Measurements from ENCODE around the gene LMBR1L. TPM values are rescaled to one million over a fixed set of nuclear protein-coding genes. Genes with fewer than 3 reads are reported as not detected.
A peak's percentile ranks its signal among the peaks of the same experiment; 100 is the strongest.

Gene LMBR1L
- total and polyA plus RNA-seq, 2 of the 8 experiments (the other 6 are each of a cell fraction or from before 2014, with no cell fraction given): 36.6 to 49.6 TPM

DNA sequence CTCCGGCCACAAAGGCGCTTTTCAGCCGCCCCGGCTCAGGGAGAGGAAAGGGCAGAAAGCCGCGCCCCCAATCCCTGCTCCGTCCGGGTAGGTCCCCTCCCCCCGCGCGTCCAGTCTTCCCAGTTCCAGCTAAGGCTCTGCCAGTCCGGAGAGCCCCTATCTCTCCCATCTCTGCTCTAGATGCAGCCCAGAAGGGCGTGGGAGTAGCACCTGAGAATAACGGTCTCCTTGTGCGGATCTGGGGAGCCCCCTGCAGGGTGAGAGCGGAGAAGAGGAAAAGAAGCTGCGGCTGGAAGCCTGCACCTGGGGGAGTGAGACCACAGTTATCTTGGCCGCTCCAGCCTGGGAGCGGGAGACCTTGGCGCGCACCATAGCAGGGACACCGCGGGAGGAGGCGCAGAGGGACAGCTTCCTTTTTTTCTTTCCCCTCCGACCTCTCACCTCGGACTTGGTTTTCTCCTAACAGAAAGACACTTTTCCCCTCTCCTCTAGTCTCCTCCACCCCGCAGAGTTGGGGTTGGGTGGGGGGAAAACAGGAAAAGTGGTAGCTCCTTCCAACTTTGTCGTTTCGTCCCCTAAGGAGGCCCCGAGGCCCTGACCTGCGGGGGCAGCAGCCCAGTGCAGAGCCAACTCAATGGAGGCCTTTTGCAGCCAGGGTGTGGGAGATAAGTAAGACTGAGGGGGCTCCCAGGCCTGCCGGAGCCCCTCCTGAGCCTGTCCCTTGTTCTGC, 18.4 kb downstream of the LMBR1L start (continued):
- TF ChIP-seq KDM4A (IDR thresholded peaks at IDR 0.05; ENCODE audit: low read depth, low read length, severe bottlenecking) (no peak), GABPA (IDR thresholded peaks at IDR 0.05; ENCODE audit: borderline replicate concordance, insufficient read depth, low read length) (no peak), CEBPB (IDR thresholded peaks at IDR 0.05; ENCODE audit: low read depth, low read length) (no peak), YY1 (IDR thresholded peaks at IDR 0.05; ENCODE audit: low read depth, low read length) (0 out of 2 replicates have a peak, but pooled peaks have one; percentile 28), SP2 (IDR thresholded peaks at IDR 0.05; ENCODE audit: low read length) (no peak), RNF2 (IDR thresholded peaks at IDR 0.05; ENCODE audit: borderline replicate concordance, low read depth, low read length, missing control alignments, poor library complexity, severe bottlenecking) (peak; percentile 20), KDM1A (IDR thresholded peaks at IDR 0.05; ENCODE audit: borderline replicate concordance, low read length) (peak; percentile 99), EGR1 (IDR thresholded peaks at IDR 0.05; ENCODE audit: borderline replicate concordance, low read depth, low read length) (peak; percentile 71; the same call in 1 of the 2 replicates), ASH2L (IDR thresholded peaks at IDR 0.05; ENCODE audit: low read length) (no peak)
- TF ChIP-seq, protein P1, sequence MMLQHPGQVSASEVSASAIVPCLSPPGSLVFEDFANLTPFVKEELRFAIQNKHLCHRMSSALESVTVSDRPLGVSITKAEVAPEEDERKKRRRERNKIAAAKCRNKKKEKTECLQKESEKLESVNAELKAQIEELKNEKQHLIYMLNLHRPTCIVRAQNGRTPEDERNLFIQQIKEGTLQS (IDR thresholded peaks at IDR 0.05; ENCODE audit: insufficient read depth, low read depth, low read length): no peak
- TF ChIP-seq, protein P2, sequence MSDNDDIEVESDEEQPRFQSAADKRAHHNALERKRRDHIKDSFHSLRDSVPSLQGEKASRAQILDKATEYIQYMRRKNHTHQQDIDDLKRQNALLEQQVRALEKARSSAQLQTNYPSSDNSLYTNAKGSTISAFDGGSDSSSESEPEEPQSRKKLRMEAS (IDR thresholded peaks at IDR 0.05): 0 out of 2 replicates have a peak, but pooled peaks have one; percentile 19

Data from H1 (cell line).